MV-4-11 (cell line): Measurements from ENCODE around the gene TMC1.
"Not testable (repeated sequence)": the region's sequence is repeated elsewhere in the genome, so short reads cannot be mapped to it uniquely, and the experiment has no call there.

Source experiments
- DNase-seq: peaks from one replicate; lab custom pipeline; 2025; lab: John Stamatoyannopoulos, UW

TMC1 gene

DNA sequence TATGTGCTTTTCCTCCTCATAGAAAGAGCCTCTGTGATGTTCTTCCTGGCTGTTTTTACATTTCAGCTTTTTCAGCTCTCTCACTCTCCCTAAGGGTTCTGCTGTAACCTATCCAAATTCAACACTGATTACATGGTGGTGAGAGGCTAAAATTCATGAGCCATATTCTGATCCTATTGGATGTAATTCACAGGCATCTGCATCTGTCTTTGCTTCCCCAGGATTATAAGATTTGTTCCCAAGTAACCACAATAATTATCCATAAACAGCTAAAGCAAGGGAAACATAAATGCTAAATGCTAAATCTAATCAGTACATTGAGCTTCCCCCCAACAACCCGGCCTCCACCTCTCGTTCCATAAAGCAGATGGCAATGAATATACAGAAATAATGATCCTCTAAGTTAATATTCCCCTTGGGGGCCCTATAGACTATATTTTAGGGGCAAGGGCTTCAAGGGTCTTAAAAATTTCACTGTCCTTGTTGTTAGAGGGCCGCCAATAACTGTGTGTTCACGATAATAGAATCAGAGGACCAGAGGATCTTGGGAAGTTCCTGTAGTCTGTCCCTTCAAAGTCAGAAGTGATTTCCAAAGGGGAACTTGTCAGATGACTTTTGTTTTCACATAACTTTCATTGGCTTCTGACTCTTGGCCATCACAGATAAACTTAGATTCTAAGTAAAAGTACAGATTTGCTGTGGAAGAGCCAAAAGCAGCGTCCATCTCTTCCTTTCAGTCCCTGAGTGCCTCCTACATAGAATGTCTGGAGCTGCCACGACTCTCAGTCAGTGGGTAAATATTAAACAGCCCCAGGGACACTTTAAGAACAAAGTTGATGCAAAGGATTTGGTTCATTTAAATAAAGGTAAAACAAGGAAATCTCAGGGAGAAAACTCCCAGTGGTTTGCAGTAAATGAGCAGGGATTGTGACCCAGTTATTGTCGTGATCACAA is 305.9 kb downstream of the TMC1 start:
- DNase-seq, result no peak

DNA sequence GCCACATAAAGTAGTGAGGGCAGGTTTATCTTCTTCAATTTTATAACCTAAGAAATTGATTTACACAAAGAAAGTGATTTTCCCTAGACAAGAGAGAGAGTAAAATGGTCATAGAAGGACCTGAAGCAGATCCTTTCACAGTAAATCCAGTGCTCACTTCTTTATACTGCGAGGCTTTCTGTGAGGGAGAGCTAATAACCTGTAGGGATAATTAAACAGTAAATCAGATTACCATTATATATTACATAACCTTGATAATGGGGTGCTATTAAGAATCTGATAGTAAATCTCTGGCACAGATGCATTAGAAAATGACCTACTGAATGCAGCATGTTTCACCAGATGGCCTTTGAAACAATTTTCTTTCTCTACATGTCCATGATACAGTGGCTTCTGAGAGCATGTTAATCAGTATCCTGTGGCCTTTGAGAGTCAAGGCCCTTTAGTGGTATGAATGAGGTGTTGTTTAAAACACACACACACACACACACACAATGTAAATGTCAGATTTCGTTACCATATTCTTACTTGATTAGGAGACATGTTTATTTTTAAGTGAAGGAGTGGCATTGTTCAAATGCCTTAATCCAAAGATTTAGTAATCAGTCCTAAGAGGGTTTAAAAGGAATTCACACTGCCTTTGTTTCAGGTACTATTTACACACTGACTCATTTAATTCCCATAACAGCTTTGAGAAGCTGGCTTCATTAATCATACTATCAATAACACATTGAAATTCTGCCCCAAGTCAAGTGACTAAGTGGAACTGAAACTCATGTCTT is 306.7 kb downstream of the TMC1 start:
- DNase-seq, result no peak

DNA sequence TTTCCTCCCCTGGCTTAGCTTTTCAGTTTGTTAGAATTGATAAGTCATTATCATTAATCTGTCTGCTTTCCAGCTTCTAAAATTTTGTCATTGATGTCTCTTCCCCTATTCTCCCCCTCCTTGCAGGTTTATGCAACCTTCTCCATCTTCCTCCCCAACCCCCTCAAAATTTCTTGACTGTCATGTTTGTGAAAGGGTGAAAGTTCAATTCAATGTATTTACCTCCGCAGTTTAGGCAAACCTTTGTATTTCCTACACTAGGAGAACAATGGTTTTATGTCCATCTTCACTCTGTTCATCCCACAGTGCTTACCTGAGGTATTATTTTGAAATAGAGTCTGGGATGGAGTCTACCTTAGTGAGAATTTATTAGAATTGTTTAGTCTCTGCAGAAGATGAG is 313.6 kb downstream of the TMC1 start:
- DNase-seq, result no peak

DNA sequence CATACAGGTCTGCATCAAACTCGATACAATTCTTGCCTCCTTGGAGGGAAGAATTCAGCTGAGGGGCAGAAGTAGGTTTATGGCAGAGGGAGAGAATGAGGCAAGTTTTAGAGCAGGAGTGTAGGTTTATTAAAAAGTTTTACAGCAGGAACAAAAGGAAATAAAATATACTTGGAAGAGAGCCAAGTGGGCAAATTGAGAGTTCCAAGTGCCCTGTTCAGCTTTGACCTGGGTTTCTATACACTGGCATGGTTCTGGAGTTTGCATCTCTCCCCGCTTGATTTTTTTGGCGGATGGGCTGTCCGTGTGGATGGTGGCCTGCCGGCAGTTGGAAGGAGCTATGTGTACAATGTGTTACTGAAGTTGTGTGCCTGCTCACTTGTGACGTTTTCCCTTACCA is 315.4 kb downstream of the TMC1 start:
- no peak for DNase-seq

DNA sequence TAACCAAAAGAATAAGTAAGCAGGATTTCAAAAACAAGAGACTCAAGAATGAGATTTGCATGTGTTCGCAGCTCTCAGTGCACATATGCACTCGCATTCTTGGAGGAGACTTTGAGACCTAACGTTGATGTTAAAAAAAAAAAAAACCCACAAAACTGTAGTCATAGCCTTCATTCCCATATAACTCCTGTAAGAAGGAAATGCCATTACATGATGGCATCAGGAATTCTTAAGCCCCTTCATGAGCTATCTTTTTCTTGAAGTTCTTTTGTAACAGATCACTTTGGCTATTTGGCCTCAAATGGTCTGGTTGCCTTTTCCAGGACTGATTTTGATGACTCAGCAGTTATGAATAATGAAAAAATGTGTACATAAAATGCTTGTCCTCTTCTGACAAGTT is 317.7 kb downstream of the TMC1 start:
- no peak for DNase-seq

DNA sequence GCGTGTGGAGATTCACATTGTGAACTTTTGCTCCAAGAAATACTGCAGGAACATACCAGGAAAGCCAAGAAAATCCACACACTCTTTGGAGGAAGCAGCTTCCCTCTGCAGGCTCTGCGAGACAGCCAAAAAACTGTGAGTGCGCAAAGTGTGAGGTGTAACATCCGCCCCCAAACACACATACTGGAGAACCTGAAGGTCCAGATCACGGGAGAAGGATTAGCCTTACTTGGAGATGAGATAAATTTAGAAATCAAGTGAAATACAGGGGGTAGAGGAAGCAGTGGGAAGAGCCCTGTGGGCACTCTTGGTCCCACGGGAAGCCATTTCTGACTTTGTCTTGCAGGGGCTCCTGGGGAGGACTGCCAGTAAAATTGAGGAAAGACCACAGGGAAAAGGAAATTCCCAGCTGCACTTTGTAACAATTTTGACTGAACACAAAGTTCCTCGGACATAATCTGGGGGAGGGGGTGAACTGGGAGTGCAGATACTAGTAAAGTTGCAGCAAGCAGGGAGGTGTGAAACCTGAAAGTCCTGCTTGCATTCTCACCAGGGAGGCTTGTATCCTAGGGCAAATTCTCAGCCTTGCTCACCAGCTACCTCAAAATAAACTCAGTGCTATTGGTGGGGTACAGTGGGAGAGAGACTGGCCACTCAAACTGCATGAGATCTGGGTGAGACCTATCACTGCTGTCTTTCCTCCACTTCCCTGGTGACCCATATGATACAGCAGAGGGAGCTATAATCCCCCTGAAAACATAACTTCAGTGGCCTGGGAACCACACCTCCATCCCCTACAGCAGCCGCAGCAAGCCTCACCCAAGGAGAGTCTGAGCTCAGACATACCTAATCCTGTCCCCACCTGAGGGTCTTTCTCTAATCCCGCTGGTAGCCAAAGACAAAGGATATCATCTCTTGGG is 322.4 kb downstream of the TMC1 start:
- DNase-seq, result no peak

DNA sequence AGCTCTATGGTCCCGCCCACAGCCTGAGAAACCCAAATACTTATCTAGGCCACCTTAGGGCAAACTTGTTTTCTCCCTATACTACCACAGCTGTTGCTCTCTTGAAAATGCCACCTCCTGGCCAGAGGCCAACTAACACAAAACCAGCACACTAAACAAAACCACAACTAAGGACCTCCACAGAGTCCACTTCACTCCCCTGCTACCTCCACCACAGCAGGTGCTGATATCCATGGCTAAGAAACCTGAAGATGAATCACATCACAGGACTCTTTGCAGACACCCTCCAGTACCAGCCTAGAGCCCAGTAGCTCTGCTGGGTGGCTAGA is 323.0 kb downstream of the TMC1 start:
- no peak for DNase-seq

DNA sequence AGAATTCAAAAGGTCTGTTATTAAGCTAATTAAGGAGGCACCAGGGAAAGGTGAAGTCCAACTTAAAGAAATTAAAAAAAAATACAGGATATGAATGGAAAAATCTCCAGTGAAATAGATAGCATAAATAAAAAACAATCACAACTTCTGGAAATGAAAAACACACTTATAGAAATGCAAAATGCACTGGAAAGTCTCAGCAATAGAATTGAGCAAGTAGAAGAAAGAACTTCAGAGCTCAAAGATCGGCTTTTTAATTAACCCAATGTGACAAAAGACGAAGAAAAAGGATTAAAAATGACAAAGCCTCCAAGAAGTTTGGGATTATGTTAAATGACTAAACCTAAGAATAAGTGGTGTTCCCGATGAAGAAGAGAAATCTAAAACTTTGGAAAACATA is 323.6 kb downstream of the TMC1 start:
- DNase-seq, result not testable (repeated sequence)

DNA sequence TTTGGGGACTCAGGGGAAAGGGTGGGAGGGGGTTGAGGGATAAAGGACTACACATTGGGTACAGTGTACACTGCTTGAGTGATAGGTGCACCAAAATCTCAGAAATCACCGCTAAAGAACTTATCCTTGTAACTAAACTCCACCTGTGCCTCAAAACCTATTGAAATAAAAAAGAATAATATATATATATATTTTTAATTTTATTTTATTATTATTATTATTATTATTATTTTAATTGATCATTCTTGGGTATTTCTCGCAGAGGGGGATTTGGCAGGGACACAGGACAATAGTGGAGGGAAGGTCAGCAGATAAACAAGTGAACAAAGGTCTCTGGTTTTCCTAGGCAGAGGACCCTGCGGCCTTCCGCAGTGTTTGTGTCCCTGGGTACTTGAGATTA is 328.8 kb downstream of the TMC1 start:
- DNase-seq, result not testable (repeated sequence)

DNA sequence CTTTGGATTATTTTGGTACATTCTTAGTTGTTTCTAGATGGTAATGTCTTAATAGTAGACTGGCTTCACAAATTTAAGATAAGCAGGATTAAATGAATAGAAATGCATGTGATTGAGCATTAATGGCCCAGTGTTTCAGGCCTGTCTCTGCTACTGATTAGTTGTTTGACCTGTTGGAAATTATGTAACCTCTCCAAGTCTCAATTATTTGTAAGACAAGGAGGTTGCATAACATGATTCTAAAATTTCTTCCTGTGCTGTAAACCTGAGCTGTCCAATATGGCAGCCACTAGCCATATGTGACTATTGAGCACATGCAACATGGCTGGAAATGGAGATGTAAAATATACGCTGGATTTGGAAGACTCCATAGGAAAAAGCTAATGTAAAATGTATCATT is 333.9 kb downstream of the TMC1 start:
- DNase-seq, result no peak

DNA sequence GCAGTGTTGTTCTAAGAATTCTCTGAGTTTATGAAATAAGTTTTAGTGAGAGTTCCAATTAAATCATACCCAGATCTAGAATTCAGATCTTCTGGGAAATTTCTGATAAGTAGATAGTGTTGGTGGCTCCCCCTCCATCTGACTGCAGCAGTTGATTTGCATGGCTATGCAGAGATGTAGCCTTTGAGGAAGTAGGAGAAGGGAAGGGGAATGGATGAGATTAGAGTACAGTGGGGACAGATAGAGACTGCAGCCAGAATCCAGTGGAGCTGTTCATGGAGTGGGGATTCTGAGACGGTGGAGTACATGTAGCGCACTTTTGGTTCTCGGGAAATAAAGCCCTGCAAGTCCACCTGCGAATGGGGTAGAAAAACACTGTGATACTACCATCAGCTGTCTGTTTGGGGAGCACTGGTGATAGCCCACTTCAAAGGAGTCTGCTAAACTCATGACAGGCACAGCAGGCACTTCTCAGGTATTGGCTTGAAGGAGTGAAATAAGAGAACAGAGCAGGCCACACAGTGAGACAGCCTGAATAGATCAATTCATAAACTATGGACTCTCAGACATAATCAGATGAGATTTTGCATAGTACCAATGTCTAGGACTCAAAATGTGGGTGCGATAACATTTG is 334.6 kb downstream of the TMC1 start:
- DNase-seq, result no peak

DNA sequence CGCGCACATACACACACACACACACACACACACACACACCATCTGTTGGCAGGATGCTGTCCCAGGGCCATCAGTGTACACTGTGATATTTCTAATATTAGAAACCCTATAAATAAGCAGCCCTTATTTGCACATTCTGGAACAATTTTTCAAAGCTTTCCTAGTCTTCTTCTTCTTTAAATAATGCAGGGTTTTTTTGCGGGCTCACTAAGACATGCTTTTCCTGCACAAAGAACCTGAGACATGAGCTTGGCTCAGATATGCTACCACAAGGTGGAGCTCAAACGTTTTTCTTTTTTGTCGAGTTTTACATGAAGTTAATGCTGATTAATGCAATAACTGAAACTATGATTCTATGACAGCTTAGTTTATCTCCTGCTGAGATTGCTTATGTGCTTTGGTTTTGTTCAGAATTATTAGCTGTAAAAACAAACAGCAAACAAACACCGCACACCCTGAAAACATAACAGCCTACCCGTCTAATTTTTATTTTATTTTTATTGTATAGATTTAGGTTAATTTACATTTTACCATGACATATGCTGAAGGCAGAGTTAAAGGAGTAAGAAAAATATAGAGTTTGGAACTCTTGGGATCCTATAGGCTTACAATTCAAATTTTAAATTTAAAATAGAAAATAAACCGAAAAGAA is 335.7 kb downstream of the TMC1 start:
- no peak for DNase-seq

DNA sequence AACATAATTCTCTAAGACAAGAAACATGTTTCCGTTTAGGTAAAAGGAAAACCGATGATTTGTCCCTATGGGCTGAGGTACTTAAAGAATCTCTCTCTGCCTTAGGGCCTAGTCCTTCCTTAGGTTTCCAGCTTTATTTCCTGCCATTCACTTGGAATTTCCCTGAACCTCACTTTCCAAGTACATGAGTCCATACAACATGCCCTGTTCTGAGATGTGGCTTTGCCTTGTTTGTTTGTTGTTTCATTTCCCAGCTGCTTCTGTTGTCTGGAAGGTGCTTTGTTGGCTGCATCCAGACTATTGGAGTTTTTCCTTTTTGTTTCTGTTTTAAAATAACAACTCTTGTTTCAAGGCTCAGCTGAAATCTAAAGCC is 336.2 kb downstream of the TMC1 start:
- DNase-seq, result no peak

DNA sequence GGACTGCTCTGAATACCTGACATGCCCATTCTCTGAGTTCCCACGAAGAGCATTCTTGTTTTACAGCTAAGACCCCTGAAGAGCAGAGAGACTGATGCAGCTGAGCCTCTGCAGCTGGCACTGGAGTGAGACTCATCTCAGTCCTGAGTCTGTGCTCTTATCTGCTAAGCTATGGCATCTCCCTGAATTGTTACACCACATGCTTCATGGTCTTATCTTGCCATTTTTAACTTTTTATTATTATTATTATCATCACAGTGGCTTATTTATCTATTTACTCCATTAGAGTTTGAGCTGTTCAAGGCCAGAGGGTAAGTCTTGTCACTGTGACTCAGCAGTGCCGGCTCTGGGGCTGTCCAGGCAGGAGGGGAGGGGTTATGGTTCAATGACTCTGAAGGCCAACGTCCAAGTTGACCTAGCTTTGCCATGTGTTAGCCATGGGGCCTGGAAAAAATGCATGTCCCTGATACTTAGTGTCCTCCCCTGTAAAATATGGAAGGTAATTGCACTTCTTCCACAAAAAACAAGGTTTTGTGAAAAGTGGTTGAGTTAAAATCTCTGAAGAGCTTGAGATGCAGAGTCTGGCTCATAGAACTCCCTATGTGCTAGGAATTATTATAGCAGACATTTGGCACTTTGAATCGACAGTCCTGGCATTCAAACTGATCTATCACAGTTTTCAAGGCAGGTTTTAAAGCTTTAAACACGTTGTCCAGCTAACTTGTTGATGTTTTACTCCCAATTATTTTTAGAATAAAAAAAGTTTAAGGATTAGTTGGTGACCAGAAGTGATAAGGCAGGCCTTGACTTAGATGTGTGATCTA is 336.9 kb downstream of the TMC1 start:
- DNase-seq, result no peak

DNA sequence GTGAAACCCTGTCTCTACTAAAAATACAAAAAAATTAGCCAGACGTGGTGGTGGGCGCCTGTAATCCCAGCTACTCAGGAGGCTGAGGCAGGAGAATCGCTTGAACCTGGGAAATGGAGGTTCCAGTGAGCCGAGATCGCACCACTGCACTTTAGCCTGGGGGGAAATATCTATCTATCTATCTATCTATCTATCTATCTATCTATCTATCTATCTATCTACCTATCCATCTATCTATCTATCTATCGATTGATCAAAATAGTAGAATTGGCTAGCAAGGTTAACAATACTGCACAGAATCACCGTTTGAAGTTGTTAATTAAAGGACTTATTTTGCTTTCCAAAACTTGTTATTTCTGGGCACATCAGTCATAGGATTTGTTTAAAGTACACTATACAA is 341.4 kb downstream of the TMC1 start:
- not testable (repeated sequence) for DNase-seq

DNA sequence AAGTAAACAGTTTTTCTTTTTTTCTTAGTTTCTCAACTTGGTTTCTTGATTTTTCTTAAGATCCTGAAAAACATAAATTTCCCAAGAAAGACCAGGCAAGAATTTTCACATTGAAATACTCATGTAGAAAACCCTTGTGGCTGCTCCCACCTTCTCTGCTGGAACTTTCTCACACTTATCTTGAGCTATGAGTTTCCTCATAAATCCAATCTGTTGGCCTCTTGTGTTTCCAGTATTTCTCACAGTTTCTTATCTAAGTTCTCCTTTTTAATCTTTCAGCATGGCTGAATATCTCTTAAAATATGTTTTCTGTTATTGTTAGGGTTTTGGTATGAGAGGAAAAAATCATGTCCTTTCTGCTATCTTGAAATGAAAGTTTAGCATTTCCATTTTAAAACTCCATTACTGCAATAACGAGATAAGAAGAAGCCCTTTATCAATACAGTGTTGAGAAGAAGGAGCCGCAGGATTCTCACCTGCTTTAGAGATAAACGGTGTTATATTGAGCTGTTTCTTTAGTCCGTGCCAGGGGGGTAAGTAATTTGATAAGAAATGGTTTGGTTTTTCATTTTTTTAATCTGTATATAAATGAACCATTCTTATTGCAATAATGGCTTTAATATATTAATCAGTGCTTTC is 342.2 kb downstream of the TMC1 start:
- DNase-seq, result no peak

DNA sequence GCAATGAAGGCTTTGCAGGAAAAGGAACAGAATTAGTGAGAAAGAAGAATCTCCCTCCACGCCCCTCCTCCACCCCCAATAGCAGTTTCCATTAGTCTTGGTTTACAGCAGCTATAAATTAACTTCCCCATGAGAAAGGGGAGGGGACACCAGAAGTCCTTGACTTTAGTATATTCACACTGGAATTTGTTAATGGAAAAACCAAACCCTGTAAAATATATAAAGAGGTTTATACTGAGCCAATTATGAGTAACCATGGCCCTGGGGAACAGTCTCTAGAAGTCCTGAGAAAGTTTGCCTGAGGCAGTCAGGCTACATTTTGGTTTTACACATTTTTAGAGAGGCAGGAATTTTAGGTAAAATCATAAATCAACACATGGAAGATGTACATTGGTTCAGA is 342.9 kb downstream of the TMC1 start:
- DNase-seq, result no peak

DNA sequence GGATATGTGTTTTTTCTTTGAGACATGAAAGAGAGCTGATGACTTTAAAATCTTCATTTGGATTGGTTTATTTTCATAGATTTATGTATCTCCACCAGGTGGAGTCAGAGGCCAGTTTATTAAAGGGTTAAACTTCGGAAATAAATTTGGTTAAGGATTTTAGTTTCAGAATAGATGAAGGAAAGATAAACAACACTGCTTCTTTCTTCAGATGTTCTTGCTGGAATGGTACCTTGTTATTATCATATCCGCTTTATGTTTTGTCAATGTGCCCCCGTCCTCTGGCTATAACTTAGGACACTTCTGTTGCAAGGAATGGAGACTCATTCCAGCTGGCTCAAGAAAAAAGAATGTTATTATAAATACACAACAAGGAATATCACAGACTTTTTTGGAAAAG is 350.3 kb downstream of the TMC1 start:
- DNase-seq, result no peak

DNA sequence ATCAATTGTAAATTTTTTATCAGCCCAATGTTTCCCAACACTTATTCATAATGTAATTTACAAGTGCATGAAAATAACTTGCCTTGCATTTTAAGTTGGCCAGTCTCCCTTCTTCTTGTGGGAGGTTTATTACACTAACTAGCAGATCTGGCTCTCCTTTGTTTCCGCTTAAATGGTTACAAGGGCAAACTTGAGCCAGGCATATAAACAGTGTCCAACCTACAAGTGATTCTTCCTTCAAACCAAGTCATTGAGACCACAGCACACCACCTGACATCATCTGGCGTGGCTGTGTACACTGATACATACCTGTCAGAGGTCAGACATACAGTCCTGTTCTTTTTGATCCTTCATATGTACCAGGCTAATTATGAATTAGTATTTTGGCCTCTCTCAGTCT is 351.3 kb downstream of the TMC1 start:
- DNase-seq, result no peak

DNA sequence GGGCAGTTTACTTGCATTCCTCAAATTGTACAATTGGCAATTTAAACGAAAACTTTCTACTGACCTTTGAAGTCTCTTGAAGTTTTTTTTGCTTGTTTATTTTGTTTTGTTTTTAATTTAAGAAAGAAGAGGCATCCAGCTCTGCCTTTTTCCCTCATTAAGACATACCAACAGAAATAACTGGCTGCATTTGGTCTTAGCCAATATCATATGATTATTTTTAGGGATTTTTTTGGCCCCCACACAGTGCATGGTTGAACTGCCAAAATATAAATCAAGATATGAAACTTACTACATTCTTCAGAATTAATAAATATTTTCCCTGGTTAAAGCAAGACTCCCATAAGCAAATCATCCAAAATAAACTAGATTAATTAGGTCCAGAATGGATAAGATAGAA is 352.0 kb downstream of the TMC1 start:
- DNase-seq, result no peak
